HepG2 (cell line): ENCODE data around the gene SYNJ2. TPM values are rescaled to one million over a fixed set of nuclear protein-coding genes. Genes with fewer than 3 reads are reported as not detected.

ENCODE experiments used
- ATAC-seq: fragments of 200-7000 bp; cut with Tn5 transposase; 3 replicates; pipeline ENCODE4 v1.9.1; 2020; ENCODE audit warnings: mild to moderate bottlenecking, moderate library complexity
- BruUV-seq: library from RNA; stranded (reverse); fragments of 400-500 nt; replicated peaks from 2 replicates; lab custom pipeline; 2021; lab: Mats Ljungman, UMichigan
- CTCF ChIA-PET: fragments of 300-600 bp; formaldehyde crosslinking; extraction: SDS; loops from one replicate; lab custom pipeline; 2021; ENCODE audit warnings: low total read pairs, inconsistent platforms, low intra/inter-chr PET ratio; lab: Yijun Ruan, JAX
- POLR2A ChIA-PET: fragments of 350-600 bp; sonication (Branson Sonifier 250); formaldehyde crosslinking; loops from one replicate; lab custom pipeline; 2020; ENCODE audit warnings: antibody characterized with exemption, inconsistent platforms; lab: Yijun Ruan, JAX
- DNase-seq: peaks from one replicate; pipeline ENCODE4 v3.0.0-alpha.2; 2015; ENCODE audit warnings: low spot score
- FAIRE-seq: peaks from 3 replicates; lab custom pipeline; 2011; peaks lifted over from hg19 to GRCh38; lab: Jason Lieb, UNC
- H2AFZ ChIP-seq: one replicate; pipeline ENCODE4 v1.6.1; 2011; ENCODE audit warnings: low read length, inconsistent platforms
- H3K27ac ChIP-seq: fragments of 300-600 bp; 3 replicates; pipeline ENCODE4 v1.8.0; 2011; ENCODE audit warnings: mixed run types, mild to moderate bottlenecking, mixed read lengths, low read length, inconsistent platforms; ENCODE audit not compliant: insufficient read depth; ENCODE audit errors: extremely low read length
- H3K27me3 ChIP-seq, 2 experiments: fragments of 200-600 bp in 1 of 2; 2 replicates in 1 of 2; 3 replicates in 1 of 2; pipeline versions ENCODE4 v1.6.0 to v1.8.0; 2011; ENCODE audit warnings: low read length in 2 of 2, mild to moderate bottlenecking in 2 of 2, moderate library complexity in 2 of 2, inconsistent platforms in 1 of 2; ENCODE audit not compliant: insufficient read depth in 2 of 2, control insufficient read depth in 1 of 2
- H3K36me3 ChIP-seq, 2 experiments: fragments of 200-600 bp in 1 of 2; replicated peaks in 1 of 2; 2 replicates in 1 of 2; 3 replicates in 1 of 2; pipeline versions ENCODE4 v1.5.1 to v1.8.0; 2011; ENCODE audit warnings: low read length in 2 of 2, inconsistent platforms in 1 of 2; ENCODE audit not compliant: insufficient read depth in 2 of 2, control insufficient read depth in 1 of 2
- H3K4me1 ChIP-seq: 2 replicates; pipeline ENCODE4 v1.5.1; 2012; ENCODE audit warnings: low read length, inconsistent platforms; ENCODE audit not compliant: insufficient read depth
- H3K4me2 ChIP-seq: 2 replicates; pipeline ENCODE4 v1.6.0; 2011; ENCODE audit warnings: low read depth, low read length, inconsistent platforms
- H3K4me3 ChIP-seq, 3 experiments: fragments of 200-600 bp in 1 of 3; sonication (generic), shearing (Covaris generic) in 1 of 3; replicated peaks in 1 of 3; 2 replicates each; pipeline ENCODE4 v1.5.1; 2011 to 2016; ENCODE audit warnings: low read length in 3 of 3, inconsistent platforms in 2 of 3, low read depth in 2 of 3, mild to moderate bottlenecking in 2 of 3, control low read depth in 1 of 3, mixed read lengths in 1 of 3; ENCODE audit not compliant: insufficient read depth in 1 of 3
- H3K79me2 ChIP-seq: one replicate; pipeline ENCODE4 v1.6.1; 2011; ENCODE audit warnings: low read length, inconsistent platforms; ENCODE audit not compliant: insufficient read depth
- H3K9ac ChIP-seq: 2 replicates; pipeline ENCODE4 v1.6.0; 2011; ENCODE audit warnings: mild to moderate bottlenecking, low read depth, low read length, inconsistent platforms; ENCODE audit not compliant: insufficient read depth
- H3K9me3 ChIP-seq: 2 replicates; pipeline ENCODE4 v1.5.1; 2012; ENCODE audit warnings: mild to moderate bottlenecking, low read length
- H4K20me1 ChIP-seq: 2 replicates; pipeline ENCODE4 v1.6.0; 2011; ENCODE audit warnings: inconsistent platforms, mild to moderate bottlenecking, low read length, moderate library complexity; ENCODE audit not compliant: insufficient read depth
- POLR2G ChIP-seq: fragments of 200-400 bp; formaldehyde crosslinking; IDR thresholded peaks from 2 replicates; pipeline ENCODE4 v1.6.1; 2018; ENCODE audit warnings: mild to moderate bottlenecking, low read depth, low read length, moderate library complexity
- SAFB2 ChIP-seq: sonication (generic); formaldehyde crosslinking; IDR thresholded peaks from 2 replicates; pipeline ENCODE4 v1.5.1; 2020; ENCODE audit warnings: missing genetic modification reagents, low read depth, mild to moderate bottlenecking, borderline replicate concordance
- WGBS: methylation state at CpG from one replicate; pipeline ENCODE4 v1.1.6; 2017; ENCODE audit warnings: low lambda C conversion rate; 5-methylcytosine and 5-hydroxymethylcytosine counted together
- in situ Hi-C: cut with HindIII; loops from 2 replicates; pipeline ENCODE4 v1.10.0; 2017; ENCODE audit warnings: low pct_unique_long_range_greater_than_20kb; ENCODE audit not compliant: extremely low pct_ligation_motif_present
- intact Hi-C: fragments of 100-400 bp; cut with micrococcal nuclease; formaldehyde crosslinking; loops from one replicate; pipeline ENCODE4 v1.10.0; 2022; ENCODE audit not compliant: unreplicated experiment
- polyA plus RNA-seq, 8 experiments: library from polyadenylated mRNA; depleted of rRNA in 3 of 8; stranded (reverse) in 7 of 8; unstranded in 1 of 8; fragments of >200 nt; fragmentation: Illumina TruSeq in 4 of 8; extraction: Trizol in 4 of 8; gene quantifications; 2 replicates each; pipeline versions ENCODE4 v1.2.1 to v1.2.3, GENCODE V29; 2011 to 2016; ENCODE audit warnings: low read depth in 4 of 8, missing spikeins in 1 of 8, mixed read lengths in 1 of 8; ENCODE audit not compliant: insufficient read depth in 1 of 8
- total RNA-seq, 5 experiments: library from RNA; depleted of rRNA; stranded (reverse); fragments of >200 nt; fragmentation: Illumina TruSeq; extraction: Trizol; gene quantifications; 2 replicates each; pipeline ENCODE4 v1.2.3, GENCODE V29; 2016; ENCODE audit warnings: low read depth in 1 of 5
- TF ChIP-seq, protein P1 (sequence below): sonication (generic); formaldehyde crosslinking; IDR thresholded peaks from 2 replicates; pipeline ENCODE4 v1.5.1; 2020; ENCODE audit warnings: mild to moderate bottlenecking, missing genetic modification reagents, moderate library complexity

The SYNJ2 gene
- total and polyA plus RNA-seq, 2 of the 13 experiments (the other 11 are each of a cell fraction or from before 2014, with no cell fraction given): 39.1 to 57.6 TPM

- no TSS peak for BruUV-seq
- H3K27me3 ChIP-seq: no peaks in the 10 kb centered on the region
- no peak for DNase-seq
- no peak overlapping the region for H2AFZ ChIP-seq
- H3K36me3 ChIP-seq: peaks cover 58 to 92% of the 10 kb centered on the region in 2 experiments
- no peak overlapping the region for H3K27ac ChIP-seq
- FAIRE-seq: no peak
- H4K20me1 ChIP-seq: peaks cover 3% of the 10 kb centered on the region; the same call in 1 of the 2 replicates
- in situ Hi-C loops (no loop called here), intact Hi-C loops (no loop called here)
- H3K9me3 ChIP-seq: no peaks in the 10 kb centered on the region
- CTCF ChIA-PET: no interaction called here
- WGBS: 97% methylated on average over 29 of the region's 29 CpGs
- ATAC-seq: no peak
- H3K4me3 ChIP-seq: no peak overlapping the region
- H3K79me2 ChIP-seq: no peaks in the 10 kb centered on the region
- POLR2A ChIA-PET: interaction anchor here (2.1 kb wide), 1 partner anchor 47 kb away, joined by 4 read pairs; no protein-coding TSS in a partner anchor
- H3K4me2 ChIP-seq: no peak overlapping the region
- H3K4me1 ChIP-seq: peaks cover 10% of the 10 kb centered on the region; the same call in 1 of the 2 replicates
- no peak overlapping the region for H3K9ac ChIP-seq
- TF ChIP-seq POLR2G (0 out of 2 replicates have a peak, but pooled peaks have one; percentile 27), SAFB2 (CRISPR knock-in tag) (no peak)
- TF ChIP-seq, protein P1, sequence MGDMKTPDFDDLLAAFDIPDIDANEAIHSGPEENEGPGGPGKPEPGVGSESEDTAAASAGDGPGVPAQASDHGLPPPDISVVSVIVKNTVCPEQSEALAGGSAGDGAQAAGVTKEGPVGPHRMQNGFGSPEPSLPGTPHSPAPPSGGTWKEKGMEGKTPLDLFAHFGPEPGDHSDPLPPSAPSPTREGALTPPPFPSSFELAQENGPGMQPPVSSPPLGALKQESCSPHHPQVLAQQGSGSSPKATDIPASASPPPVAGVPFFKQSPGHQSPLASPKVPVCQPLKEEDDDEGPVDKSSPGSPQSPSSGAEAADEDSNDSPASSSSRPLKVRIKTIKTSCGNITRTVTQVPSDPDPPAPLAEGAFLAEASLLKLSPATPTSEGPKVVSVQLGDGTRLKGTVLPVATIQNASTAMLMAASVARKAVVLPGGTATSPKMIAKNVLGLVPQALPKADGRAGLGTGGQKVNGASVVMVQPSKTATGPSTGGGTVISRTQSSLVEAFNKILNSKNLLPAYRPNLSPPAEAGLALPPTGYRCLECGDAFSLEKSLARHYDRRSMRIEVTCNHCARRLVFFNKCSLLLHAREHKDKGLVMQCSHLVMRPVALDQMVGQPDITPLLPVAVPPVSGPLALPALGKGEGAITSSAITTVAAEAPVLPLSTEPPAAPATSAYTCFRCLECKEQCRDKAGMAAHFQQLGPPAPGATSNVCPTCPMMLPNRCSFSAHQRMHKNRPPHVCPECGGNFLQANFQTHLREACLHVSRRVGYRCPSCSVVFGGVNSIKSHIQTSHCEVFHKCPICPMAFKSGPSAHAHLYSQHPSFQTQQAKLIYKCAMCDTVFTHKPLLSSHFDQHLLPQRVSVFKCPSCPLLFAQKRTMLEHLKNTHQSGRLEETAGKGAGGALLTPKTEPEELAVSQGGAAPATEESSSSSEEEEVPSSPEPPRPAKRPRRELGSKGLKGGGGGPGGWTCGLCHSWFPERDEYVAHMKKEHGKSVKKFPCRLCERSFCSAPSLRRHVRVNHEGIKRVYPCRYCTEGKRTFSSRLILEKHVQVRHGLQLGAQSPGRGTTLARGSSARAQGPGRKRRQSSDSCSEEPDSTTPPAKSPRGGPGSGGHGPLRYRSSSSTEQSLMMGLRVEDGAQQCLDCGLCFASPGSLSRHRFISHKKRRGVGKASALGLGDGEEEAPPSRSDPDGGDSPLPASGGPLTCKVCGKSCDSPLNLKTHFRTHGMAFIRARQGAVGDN (CRISPR knock-in tag): 0 out of 2 replicates have a peak, but pooled peaks have one; percentile 15
- TF ChIP-seq, all 625 proteins: peak for 2
These were observed 80.2 kb downstream of the SYNJ2 start for GRCh38 chr6:158061709-158062461.
